HG03139 (cell line): Measurements from ENCODE around the gene RAI14.

Source experiments
- ATAC-seq: cut with Tn5 transposase; IDR thresholded peaks from one replicate; pipeline ENCODE4 v1.9.1; 2021; ENCODE audit not compliant: unreplicated experiment

Gene RAI14

DNA sequence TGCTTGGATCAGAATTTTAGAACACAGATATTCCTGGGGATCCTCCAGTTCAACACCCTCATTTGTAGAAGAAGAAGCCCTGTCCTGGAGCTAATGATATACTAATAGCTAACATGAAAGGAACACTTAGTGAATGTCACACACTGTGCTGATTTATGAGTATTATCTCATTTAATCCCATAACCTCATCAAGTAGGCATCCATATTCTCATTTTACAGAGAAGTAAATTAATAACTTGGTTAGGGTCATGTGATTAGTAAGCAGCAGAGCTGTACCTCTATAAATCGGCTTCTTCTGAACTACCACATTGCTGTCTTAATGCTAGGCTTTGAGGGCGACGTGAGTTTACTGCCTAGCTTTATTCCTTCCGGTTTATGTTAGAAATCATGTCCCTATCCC, 188.9 kb downstream of the RAI14 start:
- ATAC-seq, result no peak

DNA sequence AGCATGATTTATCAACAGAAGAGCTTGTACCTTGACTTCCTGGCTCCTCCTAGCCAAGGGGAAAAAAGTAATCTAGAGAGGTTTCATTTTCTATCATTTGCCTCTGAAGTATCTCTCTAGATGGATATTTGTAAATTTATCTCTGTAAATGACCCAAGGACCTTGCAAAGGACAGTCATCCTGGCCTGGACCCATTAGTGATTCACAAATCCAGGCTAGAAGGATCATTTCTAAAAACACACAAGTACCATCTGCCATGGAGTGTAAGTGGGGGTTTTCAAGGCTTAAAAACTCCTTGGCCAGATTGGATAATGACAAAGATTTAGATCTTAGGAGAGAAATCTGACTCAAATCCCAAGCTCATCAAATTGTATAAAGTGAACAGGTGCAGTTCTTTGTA, 190.9 kb downstream of the RAI14 start:
- ATAC-seq, result no peak

DNA sequence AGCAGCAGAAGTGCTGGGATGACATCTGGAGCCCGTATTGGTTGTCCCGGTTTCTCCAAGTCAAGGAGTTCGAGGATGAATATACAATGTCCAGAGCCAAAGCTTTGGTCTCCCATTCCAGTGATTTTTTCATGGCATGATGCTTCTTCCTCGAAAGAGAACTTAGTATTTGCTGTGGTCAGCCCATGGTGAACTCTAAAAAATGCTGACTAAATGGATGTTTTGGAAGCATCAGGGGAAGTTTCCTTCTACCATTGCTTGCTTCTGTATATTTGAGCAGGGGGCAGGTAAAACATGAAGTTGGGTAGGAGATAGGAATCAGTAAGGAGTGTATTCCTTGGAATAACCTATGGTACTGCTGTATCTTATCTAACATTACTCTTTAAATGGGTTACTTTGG, 191.4 kb downstream of the RAI14 start:
- no peak for ATAC-seq

DNA sequence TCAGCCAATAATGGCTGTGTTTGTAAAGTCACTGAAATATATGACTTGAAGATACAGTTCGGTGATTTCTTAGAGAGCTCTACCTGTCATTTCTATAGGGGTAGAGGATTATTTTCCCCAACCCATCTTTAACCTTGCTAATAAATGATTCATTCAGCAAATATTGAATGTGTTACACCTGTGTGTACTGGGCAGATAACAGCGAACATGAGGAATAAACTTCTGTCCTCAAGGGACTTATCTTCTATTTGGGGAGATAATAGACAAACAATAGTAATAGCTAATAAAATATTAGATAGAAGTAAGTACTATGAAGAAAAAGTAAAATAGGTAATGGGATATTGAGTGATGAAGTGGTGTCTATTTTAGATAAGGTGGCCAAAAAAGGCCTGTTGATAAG, 192.1 kb downstream of the RAI14 start:
- no peak for ATAC-seq

DNA sequence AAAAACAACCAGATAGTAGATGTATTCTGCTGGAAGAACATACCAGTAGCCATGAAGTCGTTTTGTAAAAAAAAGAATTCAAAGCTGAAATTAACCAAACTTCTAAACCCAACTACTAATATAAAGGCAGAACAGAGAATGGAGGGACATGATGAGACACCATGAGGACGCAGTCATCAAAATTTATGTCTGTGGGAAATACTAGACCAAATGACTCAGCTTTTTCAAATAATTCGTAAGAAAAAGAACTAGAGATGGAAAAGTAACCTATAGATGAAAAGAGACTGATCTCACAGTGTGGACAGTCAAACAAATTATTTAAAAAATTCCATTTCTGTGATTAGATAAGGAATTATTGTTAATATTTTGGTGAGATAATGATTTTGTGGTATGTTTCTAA, 193.1 kb downstream of the RAI14 start:
- ATAC-seq, result no peak

DNA sequence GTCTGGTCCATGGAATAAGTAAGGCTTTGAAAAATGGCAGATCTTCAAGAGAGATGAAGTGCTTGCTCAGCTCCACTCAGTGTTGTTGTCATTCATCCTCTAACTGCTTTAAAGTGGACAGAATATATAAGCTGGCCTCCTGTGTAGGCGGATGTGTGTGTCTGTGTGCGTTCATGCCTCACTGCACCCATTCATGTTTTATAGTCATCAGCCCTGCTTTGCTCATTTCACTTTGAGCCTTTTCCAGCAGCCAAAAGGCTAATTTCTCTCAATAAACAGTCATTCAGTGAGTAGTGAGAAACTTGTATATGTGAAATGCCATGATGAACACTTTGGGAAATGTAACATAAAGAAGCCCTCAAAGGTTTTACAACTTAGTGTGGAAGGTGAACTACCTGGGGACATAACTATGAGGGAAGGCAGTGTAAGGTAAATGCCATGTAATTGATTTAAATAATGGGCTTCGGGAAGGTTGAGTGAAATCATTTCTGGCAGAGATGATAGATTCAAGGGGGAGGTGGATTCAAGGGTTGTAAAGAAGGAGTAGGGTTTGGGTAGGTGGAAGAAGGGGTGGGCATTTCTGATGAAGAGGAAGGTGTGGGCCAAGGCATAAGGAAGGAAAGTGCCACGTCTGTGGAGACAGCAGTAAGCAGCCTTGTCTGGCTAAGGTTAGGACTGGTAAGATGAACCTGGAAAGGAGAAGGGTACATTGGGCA, 198.5 kb downstream of the RAI14 start:
- ATAC-seq, result peak; percentile 96

DNA sequence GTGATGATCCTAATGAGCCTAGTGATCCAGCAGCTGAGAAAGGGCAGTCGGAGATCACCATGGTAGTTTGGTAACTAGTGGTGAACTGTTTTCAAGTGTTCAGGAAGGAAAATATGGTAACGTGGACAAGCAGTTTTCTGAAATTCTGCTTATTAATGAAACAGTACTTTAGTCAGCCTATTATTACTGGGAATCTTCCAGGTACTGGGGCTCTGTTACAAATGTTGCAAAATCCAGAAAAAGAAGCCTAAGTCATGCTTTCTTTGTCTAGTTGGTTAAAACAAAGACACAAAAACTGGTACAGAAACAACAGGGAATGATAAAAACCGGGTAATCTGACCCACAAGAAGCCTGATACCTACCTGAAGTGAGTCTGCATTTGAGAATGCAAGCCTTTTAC, 201.0 kb downstream of the RAI14 start:
- ATAC-seq, result no peak

DNA sequence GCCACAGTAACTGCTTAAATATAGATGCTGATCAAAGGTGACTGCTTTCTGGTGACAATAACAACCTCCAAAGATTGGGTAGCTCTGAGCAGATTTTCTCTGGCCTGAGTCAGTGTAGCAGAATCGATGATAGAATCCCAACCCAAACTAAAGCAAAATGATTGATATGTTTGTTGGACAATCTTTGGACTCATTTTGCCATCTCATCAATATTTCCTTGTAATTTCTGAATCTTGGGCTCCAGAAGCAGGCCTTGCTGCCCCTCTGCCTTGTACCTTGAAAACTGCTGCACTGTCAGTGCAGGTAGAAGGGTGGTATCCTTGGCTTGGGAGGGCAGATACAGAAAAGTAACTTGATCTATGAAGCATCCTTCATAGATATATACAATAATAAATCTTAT, 201.8 kb downstream of the RAI14 start:
- ATAC-seq, result no peak

DNA sequence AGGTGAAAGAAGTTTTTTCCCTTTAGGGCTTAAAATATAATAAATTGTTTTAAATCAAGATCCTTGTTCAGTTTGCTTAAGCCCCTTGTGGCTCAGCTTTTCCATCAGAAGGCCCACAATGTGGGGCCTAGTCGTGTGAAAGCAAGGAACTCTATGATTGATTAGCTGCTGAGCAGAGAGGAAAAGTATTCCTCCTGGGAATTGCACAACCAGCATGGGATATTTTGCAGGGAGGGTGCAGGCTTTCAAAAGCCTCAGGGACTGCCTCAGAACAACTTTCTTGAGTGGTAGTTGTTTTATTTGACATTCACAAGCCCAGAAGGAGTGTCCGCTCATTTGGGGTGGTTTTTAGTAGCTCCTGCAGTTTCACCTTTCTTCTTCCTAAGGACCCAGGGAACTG, 202.7 kb downstream of the RAI14 start:
- no peak for ATAC-seq

DNA sequence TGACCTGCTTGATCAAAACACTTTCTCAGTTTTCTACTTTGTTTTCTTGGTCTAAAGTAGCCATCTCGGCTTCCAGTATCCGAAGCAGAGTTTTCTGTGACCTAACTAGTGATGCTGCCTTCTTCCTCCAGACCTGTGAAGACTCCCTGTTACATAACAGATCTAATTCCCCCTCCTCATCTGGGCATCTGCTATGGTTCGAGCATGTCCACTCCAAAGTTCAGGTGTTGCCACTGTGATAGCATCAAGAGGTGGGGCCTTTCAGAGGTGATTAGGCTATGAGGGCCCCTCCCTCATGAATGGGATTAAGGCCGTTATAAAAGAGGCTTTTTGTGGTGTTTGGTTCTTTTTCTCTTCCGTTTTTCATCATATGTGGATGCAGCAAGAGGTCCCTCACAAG, 203.1 kb downstream of the RAI14 start:
- no peak for ATAC-seq

DNA sequence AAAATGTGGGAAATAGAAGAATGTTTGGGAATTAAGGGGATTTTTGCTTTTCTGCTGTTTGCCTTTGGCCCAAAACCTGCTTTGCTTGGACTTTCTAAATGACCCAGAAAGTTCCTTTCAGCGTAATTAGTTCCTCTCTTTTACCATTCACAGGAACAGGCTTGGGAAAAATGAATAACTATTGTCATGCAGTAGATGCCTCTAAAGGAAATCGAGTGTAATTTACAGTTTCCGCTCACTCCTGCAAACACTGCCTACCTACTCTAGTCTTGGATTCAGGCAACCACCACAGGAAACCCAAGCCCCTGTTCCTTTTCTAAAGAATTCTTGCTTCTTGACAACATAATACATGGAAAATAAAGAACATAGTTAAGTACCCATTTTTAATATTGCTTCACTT, 207.8 kb downstream of the RAI14 start:
- no peak for ATAC-seq

DNA sequence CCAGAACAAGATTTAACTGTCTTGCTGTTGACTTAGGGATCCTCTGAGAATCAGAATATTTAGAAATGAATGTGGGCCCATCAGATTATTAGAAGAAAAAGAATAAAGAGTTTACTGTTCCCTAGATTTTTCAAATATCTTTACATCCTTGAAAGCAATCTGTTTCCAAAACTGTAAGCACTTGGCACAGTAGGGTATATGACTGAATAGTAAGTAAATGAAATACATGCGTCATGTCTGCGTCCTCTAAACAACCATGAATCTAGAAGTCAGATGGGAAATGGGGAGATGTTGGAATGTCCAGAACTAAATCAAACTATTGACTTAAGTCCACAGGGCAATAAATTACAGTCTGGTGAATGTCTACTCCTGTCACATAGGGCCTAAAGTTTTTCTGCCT, 209.0 kb downstream of the RAI14 start:
- ATAC-seq, result no peak

DNA sequence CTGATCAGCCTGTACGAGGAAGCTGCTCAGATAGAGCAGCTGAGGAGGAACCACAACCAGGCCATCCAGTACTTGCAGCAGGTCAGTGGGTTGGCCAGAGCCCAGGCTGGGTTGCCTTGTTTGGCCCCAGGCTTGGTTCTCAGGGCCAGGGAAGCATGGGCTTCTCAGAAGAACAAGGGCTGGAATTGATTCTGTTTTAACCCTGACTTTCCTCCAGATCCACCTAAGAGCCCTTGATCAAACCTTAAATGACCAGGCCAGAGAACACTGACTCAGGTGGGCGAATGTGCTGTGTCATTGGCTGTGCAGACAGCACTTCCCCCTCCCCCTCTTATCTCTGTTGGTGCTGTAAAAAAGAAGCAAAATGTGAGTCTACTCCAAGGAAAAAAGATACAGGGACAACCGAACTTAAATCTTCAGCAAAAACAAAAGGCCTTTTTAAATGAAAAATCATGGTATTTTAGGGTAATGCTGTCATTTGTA, 210.9 kb downstream of the RAI14 start:
- ATAC-seq, result no peak

DNA sequence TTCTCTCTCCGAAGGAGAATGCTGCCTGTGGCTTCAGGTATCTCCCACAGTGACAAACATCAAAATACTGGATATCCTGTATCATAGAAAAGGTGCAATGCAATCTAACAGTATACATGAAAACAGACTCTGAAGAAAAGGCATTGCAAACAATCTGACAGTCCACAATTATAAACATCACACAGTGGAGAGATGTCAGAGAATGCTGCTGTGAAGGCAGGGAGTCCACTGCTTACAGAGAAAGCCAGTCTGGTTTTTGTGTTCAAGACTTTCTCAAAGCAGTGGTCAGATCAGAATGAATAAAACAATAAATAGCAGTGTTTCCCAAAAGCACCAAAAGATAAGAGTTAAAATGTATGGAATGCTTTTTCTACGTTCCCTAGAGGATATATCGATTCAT, 211.5 kb downstream of the RAI14 start:
- ATAC-seq, result no peak

DNA sequence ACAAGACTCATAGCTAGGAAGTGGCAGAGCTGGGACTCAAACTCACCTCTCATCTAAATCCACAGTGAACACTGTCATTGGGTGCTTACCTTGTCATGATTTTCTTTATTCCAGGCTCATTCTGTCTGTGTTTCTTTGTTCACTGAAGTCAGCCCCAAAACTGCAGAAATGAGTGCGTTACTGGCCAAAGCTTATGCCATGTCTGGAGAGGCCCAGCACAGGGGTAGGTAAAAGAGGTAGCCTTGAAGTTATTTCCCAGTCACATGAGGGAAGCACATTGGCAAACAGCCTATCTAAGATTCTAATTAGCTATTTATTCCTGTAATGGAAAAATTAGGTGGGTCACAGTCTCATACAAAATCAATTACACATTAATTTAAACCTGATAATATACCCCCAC, 212.7 kb downstream of the RAI14 start:
- no peak for ATAC-seq

DNA sequence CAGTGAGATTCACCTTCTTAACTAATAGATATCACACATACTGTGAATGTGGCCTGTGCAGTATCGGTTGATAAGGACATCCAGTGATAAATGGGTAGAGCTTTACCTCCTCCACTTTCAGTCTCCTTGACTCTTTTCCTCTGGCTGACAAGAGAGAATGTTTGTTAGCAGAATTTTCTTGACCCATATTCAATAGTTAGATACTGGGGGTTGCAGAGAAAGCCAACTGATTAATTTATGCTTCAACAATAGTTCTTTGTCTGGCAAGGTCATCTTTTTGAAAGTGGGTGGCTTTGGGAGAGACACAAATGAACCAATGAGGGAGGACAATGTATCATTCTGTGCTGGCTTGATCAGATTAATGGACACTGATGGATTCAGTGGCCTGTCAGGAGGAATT, 213.1 kb downstream of the RAI14 start:
- no peak for ATAC-seq

DNA sequence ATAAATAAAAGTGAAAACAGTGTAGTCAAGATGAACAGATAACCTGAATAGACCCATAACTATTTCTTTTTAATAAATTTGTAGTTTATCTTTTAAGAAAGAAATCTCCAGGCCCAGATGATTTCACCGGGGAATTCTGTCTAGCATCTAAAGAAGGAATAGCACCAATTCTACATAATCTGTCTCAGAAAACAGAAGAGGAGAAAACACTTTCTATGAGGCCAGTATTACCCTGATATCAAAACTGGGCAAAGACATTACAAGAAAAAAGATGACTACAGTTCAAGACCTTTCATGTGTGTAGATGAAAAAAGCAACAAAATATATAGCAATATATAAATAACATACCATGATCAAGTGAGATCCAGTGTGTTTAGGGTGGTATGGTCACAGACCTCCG, 214.3 kb downstream of the RAI14 start:
- ATAC-seq, result no peak

DNA sequence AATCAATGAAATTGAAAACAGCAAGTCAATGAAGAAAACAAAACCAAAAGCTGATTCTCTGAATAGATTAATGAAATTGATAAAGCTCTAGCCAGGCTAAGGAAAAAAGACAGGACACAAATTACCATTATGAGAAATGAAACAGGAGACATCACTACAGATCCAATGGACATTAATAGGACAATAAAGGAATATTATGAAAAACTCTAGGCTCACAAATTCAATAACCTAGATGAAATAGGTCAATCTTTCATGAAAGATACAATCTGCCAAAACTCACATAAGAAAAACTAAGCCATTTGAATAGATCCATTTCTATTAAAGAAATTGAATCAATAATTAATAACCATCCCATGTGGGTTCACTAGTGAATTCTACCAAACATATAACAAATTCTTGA, 220.1 kb downstream of the RAI14 start:
- no peak for ATAC-seq

DNA sequence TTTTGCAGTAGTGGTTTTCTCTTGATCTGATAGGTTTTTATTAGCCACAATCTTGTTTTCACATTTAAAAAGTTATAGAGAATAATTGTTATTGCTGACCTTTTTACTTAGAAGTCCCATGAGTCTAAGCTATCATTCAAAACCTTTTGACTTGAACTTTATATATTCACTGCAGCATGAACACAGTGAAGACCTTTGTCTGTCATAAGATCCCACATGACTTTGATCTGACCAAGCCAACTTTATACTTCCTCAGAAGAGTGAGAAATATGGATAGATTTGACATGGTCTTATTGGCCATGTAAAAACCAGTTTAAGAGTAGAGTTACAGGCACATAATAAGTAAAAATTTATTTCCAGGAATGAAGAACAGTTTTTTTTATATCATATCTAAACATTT, 225.1 kb downstream of the RAI14 start:
- no peak for ATAC-seq
